Ishikawa (cell line): Measurements from ENCODE around the gene C2CD3.

Experiments used
- CEBPB ChIP-seq: IDR thresholded peaks from 2 replicates; pipeline ENCODE4 v1.6.1; 2012
- CREB1 ChIP-seq: IDR thresholded peaks from 2 replicates; pipeline ENCODE4 v1.6.1; 2012; ENCODE audit warnings: low read depth
- EGR1 ChIP-seq: IDR thresholded peaks from 2 replicates; pipeline ENCODE4 v1.6.1; 2012
- EP300 ChIP-seq: IDR thresholded peaks from 2 replicates; pipeline ENCODE4 v1.6.1; 2012; ENCODE audit warnings: borderline replicate concordance
- FOXM1 ChIP-seq: IDR thresholded peaks from 2 replicates; pipeline ENCODE4 v1.6.1; 2012; ENCODE audit warnings: low read depth, borderline replicate concordance
- YY1 ChIP-seq: IDR thresholded peaks from 2 replicates; pipeline ENCODE4 v1.6.1; 2012; ENCODE audit warnings: low read depth
- TF ChIP-seq, protein P1 (sequence below): IDR thresholded peaks from 2 replicates; pipeline ENCODE4 v1.6.1; 2012; ENCODE audit warnings: low read depth, mild to moderate bottlenecking
- TF ChIP-seq, protein P2 (sequence below): IDR thresholded peaks from 2 replicates; pipeline ENCODE4 v1.6.1; 2012

DNA sequence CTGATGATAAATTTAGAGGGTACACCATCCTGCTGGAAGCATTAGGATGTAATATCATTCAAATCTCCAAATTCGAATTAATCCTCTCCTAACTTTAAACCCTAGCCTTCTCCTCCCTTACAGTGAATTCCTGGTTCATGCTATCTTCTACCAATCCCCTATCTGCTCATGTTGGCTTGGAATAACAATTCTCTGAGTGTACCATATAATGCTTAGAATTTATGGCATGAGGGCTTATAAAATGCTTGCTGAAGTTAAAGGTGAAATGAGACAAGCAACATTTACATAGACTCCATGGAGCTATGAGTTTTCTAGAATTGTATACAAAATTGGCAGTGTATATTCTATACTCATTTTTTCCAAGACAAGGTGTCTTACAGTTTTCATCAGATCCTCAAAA, 79.3 kb downstream of the C2CD3 start:
- TF ChIP-seq, protein P1, sequence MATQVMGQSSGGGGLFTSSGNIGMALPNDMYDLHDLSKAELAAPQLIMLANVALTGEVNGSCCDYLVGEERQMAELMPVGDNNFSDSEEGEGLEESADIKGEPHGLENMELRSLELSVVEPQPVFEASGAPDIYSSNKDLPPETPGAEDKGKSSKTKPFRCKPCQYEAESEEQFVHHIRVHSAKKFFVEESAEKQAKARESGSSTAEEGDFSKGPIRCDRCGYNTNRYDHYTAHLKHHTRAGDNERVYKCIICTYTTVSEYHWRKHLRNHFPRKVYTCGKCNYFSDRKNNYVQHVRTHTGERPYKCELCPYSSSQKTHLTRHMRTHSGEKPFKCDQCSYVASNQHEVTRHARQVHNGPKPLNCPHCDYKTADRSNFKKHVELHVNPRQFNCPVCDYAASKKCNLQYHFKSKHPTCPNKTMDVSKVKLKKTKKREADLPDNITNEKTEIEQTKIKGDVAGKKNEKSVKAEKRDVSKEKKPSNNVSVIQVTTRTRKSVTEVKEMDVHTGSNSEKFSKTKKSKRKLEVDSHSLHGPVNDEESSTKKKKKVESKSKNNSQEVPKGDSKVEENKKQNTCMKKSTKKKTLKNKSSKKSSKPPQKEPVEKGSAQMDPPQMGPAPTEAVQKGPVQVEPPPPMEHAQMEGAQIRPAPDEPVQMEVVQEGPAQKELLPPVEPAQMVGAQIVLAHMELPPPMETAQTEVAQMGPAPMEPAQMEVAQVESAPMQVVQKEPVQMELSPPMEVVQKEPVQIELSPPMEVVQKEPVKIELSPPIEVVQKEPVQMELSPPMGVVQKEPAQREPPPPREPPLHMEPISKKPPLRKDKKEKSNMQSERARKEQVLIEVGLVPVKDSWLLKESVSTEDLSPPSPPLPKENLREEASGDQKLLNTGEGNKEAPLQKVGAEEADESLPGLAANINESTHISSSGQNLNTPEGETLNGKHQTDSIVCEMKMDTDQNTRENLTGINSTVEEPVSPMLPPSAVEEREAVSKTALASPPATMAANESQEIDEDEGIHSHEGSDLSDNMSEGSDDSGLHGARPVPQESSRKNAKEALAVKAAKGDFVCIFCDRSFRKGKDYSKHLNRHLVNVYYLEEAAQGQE = no peak
- TF ChIP-seq, protein P2, sequence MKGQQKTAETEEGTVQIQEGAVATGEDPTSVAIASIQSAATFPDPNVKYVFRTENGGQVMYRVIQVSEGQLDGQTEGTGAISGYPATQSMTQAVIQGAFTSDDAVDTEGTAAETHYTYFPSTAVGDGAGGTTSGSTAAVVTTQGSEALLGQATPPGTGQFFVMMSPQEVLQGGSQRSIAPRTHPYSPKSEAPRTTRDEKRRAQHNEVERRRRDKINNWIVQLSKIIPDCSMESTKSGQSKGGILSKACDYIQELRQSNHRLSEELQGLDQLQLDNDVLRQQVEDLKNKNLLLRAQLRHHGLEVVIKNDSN = no peak
- TF ChIP-seq EP300 (no peak), FOXM1 (no peak), CEBPB (no peak), CREB1 (no peak), EGR1 (no peak), YY1 (no peak)
